ENCODE data around the gene IRGQ. TPM values are rescaled to one million over a fixed set of nuclear protein-coding genes. Genes with fewer than 3 reads are reported as not detected.
A peak's percentile ranks its signal among the peaks of the same experiment; 100 is the strongest.

Gene IRGQ
- total RNA-seq, 8 experiments from 2014 or later, result 17.2 to 46.5 (median 29.0) TPM

DNA sequence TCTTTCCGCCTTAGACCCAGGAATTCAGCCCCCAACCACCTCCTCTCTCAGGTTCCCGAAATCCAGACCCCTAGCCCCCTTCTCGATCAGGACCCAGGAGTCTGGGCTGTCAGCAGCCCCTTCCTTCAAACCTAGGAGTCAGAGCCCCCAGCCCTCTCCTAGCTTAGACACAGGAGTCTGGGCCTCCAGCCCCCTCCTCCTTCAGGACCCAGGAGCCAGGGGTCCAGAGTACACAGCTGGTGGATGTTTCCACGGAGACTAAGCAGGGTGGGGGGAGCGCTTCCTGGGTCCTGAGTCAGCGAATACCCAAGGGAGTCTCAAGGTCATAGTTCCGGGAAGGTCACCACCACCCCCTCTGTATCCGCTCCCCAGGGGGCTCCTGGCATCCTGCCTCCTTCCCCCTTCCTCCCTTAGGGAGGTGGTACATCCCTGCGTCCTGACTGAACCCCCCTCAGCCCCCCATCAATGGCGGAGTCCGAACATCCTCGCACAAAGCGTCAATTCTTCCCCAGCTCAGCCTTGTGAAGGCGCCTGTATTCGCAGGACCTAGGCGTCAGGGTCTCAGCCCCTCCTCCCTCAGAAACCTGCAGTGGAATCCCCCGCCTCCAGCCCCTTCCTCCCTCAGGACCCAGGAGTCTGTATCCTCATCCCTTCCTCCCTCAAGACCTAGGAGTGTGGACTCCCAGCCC lies 39.1 kb upstream of the IRGQ start:
- 3 to 31% (median 6%) methylated on average over 3 to 4 of the region's 17 CpGs; no CpG with 5 or more reads in 7 of the 10 experiments for WGBS, 10 experiments

DNA sequence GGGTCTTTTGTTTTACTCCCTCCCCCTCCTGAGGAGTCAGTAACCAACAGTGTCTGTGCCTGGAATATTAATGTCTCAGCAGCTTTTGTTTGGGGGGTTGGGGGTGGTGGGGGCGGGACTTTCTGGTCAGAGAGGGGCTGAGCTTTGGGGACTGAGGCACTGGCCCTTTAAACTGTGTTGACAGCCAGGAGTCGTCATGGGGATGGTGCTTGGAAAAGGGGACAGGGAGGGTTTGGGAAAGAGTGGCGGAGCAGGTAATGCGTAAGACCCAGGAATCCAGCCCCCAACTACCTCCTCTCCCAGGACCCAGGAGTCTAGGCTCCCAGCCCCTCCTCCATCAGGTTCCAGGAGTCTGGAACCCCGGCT lies 38.6 kb upstream of the IRGQ start:
- ATAC-seq (replicated peaks in 6 of 8), result peak in 6 of 8 experiments; percentile 14 to 47 (median 26)
- Histone ChIP-seq H3K4me1 (replicated peaks in 1 of 2) (peaks cover 32 to 36% of the 10 kb centered on the region in 2 donors), H3K4me3 (peak overlapping the region; percentile 29 to 42 (median 33)), H3K27ac (peak overlapping the region; percentile 89 to 92)
- in situ Hi-C loops (cut with MboI; ENCODE audit: low pct_unique_long_range_greater_than_20kb in 2 of 9, low sequenced_read_pairs in 9 of 9, unreplicated experiment in 9 of 9), result no loop called here
- 12 to 40% methylated on average over 1 to 3 of the region's 5 CpGs; no CpG with 5 or more reads in 8 of the 10 experiments for WGBS, 10 experiments

More for the DNA sequence above, 39.1 kb upstream of the IRGQ start:
- H3K4me3 ChIP-seq, result peak overlapping the region; percentile 29 to 42 (median 33)
- in situ Hi-C loops (cut with MboI; ENCODE audit: low pct_unique_long_range_greater_than_20kb in 2 of 9, low sequenced_read_pairs in 9 of 9, unreplicated experiment in 9 of 9), result no loop called here
- peaks cover 32 to 36% of the 10 kb centered on the region in 2 donors for H3K4me1 ChIP-seq (replicated peaks in 1 of 2)
- peak in 5 of 8 experiments; percentile 63 to 71 (median 69) for ATAC-seq (replicated peaks in 6 of 8)
- H3K27ac ChIP-seq, result peak overlapping the region; percentile 89 to 92

- in situ Hi-C loops (cut with MboI; ENCODE audit: low pct_unique_long_range_greater_than_20kb in 2 of 9, low sequenced_read_pairs in 9 of 9, unreplicated experiment in 9 of 9), result no loop called here
- WGBS, 10 experiments, result 0 to 100% (median 80%) methylated on average over 1 to 3 of the region's 5 CpGs; no CpG with 5 or more reads in 3 of the 10 experiments
- Histone ChIP-seq H3K4me3 (no peak overlapping the region), H3K4me1 (replicated peaks in 1 of 2) (peaks cover 32 to 36% of the 10 kb centered on the region in 2 donors), H3K27ac (peak overlapping the region in 1 of 2 donors; percentile 92)
- ATAC-seq (replicated peaks in 6 of 8), result no peak
Observed at GRCh38 chr19:43634068-43634467, 38.1 kb upstream of the IRGQ start.

GRCh38 chr19:43633520-43633919 lies 37.6 kb upstream of the IRGQ start:
- Histone ChIP-seq H3K4me3 (no peak overlapping the region), H3K4me1 (replicated peaks in 1 of 2) (peaks cover 30 to 33% of the 10 kb centered on the region in 2 donors), H3K27ac (peak overlapping the region in 1 of 2 donors; percentile 92)
- WGBS, 10 experiments, result 45 to 96% (median 85%) methylated on average over 2 to 4 of the region's 4 CpGs; no CpG with 5 or more reads in 1 of the 10 experiments
- in situ Hi-C loops (cut with MboI; ENCODE audit: low pct_unique_long_range_greater_than_20kb in 2 of 9, low sequenced_read_pairs in 9 of 9, unreplicated experiment in 9 of 9), result no loop called here
- ATAC-seq (replicated peaks in 6 of 8), result no peak

DNA sequence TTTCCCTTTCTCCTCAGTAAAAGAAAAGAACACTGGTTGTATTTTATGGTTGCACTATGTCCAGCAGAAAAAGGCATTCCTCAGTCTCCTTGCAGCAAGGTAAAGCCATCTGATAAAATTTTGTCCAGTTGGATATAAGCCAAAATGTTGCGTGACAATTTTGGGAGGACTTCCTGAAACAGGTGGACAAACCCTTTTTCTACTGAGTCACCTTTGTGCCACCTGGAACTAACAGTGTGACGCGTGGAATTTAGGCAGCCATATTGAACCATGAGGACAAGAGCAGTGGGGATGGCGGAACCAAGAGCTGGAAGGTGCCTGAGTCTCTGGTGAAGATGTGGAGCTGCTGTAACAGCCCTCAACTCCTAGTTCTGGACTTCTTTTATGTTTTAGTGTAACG lies 35.6 kb upstream of the IRGQ start:
- WGBS, 10 experiments, result 53 to 100% (median 93%) methylated on average over 1 to 5 of the region's 5 CpGs; no CpG with 5 or more reads in 1 of the 10 experiments
- no peak overlapping the region for H3K27ac ChIP-seq
- in situ Hi-C loops (cut with MboI; ENCODE audit: low pct_unique_long_range_greater_than_20kb in 2 of 9, low sequenced_read_pairs in 9 of 9, unreplicated experiment in 9 of 9), result no loop called here

DNA sequence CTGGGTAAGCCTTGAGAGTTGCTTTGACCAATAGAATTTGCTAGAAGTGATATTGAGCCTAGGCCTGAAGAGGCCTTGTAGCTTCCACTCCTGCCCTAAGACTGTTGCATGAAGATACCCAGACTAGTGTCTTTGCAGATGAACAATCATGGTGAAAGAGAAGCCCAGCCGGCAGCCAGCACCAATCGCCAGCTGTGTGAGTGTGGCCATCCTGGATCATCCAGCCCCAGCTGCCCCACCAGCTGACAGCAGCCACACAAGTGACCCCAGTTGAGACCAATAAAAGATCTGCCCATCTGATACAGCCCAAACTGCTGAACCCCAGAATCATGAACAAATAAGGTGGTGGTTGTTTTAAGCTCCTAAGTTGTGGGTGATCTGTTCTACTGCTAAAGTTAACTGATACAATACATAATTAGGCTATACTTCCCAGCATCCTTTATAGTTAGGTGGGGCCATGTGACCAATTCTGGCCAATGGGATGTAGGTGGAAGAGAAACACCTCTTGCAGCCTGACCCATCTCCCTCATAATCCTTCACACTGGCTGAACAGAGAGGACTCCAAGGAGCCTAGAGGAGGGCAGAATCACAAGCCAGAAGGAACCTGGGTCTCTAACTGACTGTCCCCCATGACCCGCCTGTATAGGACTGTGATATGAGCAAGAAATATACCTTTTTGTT lies 32.9 kb upstream of the IRGQ start:
- H3K4me3 ChIP-seq, result no peak overlapping the region
- in situ Hi-C loops (cut with MboI; ENCODE audit: low pct_unique_long_range_greater_than_20kb in 2 of 9, low sequenced_read_pairs in 9 of 9, unreplicated experiment in 9 of 9), result no loop called here
- peaks cover 0 to 2% of the 10 kb centered on the region in 2 donors for H3K4me1 ChIP-seq (replicated peaks in 1 of 2)
- no peak for ATAC-seq (replicated peaks in 6 of 8)
- no peak overlapping the region for H3K27ac ChIP-seq
- 67 to 100% (median 97%) methylated on average over 1 to 3 of the region's 3 CpGs; no CpG with 5 or more reads in 4 of the 10 experiments for WGBS, 10 experiments

More for the DNA sequence above, 35.6 kb upstream of the IRGQ start:
- no peak for ATAC-seq (replicated peaks in 6 of 8)
- H3K4me1 ChIP-seq (replicated peaks in 1 of 2), result peaks cover 15 to 18% of the 10 kb centered on the region in 2 donors
- H3K4me3 ChIP-seq, result no peak overlapping the region

DNA sequence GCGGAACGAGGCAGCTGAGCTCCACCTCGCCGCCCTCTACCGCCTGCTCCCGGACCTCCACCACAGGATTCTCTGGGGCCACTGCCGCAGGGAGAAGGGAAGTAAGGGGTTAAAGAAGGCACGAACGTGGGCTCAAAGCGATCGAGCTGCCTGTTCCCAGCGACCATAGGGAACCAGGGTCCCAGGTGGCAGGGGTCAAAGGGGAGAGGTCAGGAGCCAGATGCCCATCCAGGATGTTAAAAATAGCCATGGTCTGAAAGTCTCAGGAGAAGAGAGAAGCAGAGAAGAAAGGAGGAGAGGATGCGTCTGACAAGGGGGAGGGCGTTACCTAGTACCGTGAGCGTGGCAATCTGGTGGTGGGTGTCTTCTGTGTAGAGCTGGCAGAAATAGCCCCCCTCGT lies 30.9 kb upstream of the IRGQ start:
- Histone ChIP-seq H3K4me3 (no peak overlapping the region), H3K4me1 (replicated peaks in 1 of 2) (no peaks in the 10 kb centered on the region), H3K27ac (no peak overlapping the region)
- in situ Hi-C loops (cut with MboI; ENCODE audit: low pct_unique_long_range_greater_than_20kb in 2 of 9, low sequenced_read_pairs in 9 of 9, unreplicated experiment in 9 of 9), result no loop called here
- WGBS, 10 experiments, result 10 to 100% (median 21%) methylated on average over 1 to 8 of the region's 17 CpGs; no CpG with 5 or more reads in 5 of the 10 experiments
- ATAC-seq (replicated peaks in 6 of 8), result no peak

DNA sequence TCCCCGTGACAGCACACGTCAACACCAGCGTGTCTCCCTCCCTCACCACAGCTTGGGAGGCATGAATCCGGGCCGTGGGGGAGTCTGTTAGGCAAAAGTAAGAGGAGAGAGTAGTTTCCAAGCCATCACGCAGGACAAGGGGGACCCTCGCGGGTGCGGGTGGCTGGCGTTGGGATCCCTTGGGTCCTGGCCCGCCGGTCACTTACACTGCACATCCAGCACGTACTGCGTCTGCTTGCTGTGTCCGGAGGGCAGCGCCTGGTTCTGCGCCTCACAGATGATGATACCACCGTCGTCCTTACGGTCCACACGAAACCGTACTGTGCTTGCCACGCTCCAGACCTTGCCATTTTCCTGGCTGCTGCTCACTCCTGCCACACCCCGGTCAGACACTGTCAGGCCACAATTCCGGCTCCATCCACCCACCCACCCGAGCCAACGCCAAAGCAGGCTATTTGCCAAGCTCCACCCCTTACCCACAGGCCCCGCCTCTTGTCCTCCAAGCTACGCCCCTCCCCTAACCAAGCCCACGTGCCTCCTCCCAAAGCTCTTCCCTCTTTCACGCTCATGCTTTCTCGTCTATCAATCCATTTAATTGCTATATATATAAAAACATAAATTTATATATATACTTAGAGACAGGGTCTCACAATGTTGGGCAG lies 30.1 kb upstream of the IRGQ start:
- Histone ChIP-seq H3K4me3 (no peak overlapping the region), H3K27ac (no peak overlapping the region), H3K4me1 (replicated peaks in 1 of 2) (no peaks in the 10 kb centered on the region)
- peak in 7 of 8 experiments; percentile 35 to 74 (median 61) for ATAC-seq (replicated peaks in 6 of 8)
- 80 to 87% methylated on average over 1 to 9 of the region's 32 CpGs; no CpG with 5 or more reads in 8 of the 10 experiments for WGBS, 10 experiments
- in situ Hi-C loops (cut with MboI; ENCODE audit: low pct_unique_long_range_greater_than_20kb in 2 of 9, low sequenced_read_pairs in 9 of 9, unreplicated experiment in 9 of 9), result no loop called here

GRCh38 chr19:43624933-43625332 lies 29.0 kb upstream of the IRGQ start:
- Histone ChIP-seq H3K4me3 (no peak overlapping the region), H3K4me1 (replicated peaks in 1 of 2) (peaks cover 8 to 9% of the 10 kb centered on the region in 2 donors), H3K27ac (no peak overlapping the region)
- WGBS, 10 experiments, result 0 to 60% (median 19%) methylated on average over 1 to 7 of the region's 30 CpGs; no CpG with 5 or more reads in 6 of the 10 experiments
- in situ Hi-C loops (cut with MboI; ENCODE audit: low pct_unique_long_range_greater_than_20kb in 2 of 9, low sequenced_read_pairs in 9 of 9, unreplicated experiment in 9 of 9), result no loop called here
- ATAC-seq (replicated peaks in 6 of 8), result peak in 2 of 8 experiments; percentile 66 to 76

DNA sequence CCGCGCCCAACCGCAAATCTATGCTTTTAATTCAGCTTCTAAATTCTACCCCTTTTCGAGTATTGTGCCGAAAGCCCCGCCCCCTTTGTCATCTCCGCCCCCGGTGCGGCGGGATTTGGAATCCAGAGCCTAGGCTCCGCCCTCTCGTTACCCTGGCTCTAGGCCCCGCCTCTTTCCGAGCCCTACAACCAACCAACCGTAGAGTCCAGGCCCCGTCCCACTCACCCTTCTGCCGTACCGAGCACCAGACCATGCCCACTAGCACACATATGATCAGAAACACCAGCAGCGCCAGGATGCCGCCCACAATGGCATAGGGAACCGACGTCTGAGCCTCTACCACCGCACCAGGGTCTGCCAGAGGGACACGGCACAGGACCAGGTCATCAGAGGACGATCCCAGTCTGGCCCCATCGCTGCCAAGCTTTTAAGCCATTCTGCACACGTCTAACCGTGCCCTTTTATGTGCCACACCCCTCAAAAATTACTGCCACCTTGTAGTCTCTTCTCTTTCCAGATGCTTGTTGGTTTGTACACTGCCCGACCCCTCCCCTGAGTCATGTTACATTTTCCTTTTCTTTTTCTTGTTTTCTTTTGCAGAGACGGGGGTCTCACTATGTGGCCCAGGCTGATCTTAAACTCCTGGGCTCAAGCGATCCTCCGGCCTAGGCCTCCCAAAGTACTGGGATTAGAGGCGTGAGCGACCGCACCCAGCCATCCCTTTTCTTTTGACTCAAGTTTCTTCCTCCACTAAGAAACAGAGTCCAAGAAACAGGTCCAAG lies 28.1 kb upstream of the IRGQ start:
- H3K27ac ChIP-seq, result no peak overlapping the region
- in situ Hi-C loops (cut with MboI; ENCODE audit: low pct_unique_long_range_greater_than_20kb in 2 of 9, low sequenced_read_pairs in 9 of 9, unreplicated experiment in 9 of 9), result no loop called here
- peaks cover 8 to 9% of the 10 kb centered on the region in 2 donors for H3K4me1 ChIP-seq (replicated peaks in 1 of 2)
- H3K4me3 ChIP-seq, result no peak overlapping the region
- WGBS, 10 experiments, result 80 to 100% (median 94%) methylated on average over 1 to 19 of the region's 35 CpGs; no CpG with 5 or more reads in 2 of the 10 experiments
- ATAC-seq (replicated peaks in 6 of 8), result no peak

DNA sequence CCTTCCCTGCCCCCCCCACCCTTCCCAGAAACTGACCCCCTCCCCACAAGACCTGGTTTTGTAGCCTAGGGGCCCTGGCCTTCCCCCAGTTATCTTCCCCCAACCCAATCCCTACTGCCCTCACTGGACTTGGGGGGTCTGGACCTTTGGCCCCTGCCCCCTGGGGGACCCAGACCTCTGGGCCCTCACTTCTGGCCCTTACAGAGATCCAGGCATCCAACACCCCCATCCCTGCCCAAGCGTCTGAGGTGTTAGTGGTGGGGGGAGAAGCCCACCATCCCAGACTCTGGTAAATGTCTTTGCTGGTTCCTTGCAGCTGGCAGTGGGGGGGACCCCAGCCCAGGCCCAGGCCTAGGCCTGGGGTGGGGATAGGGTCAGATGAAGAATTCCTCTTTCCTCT lies 27.0 kb upstream of the IRGQ start:
- H3K4me1 ChIP-seq (replicated peaks in 1 of 2), result peaks cover 12 to 14% of the 10 kb centered on the region in 2 donors
- H3K4me3 ChIP-seq, result no peak overlapping the region
- 60% methylated on average over 1 of the region's 1 CpG; no CpG with 5 or more reads in 9 of the 10 experiments for WGBS, 10 experiments
- ATAC-seq (replicated peaks in 6 of 8), result no peak
- in situ Hi-C loops (cut with MboI; ENCODE audit: low pct_unique_long_range_greater_than_20kb in 2 of 9, low sequenced_read_pairs in 9 of 9, unreplicated experiment in 9 of 9), result no loop called here
- H3K27ac ChIP-seq, result no peak overlapping the region

DNA sequence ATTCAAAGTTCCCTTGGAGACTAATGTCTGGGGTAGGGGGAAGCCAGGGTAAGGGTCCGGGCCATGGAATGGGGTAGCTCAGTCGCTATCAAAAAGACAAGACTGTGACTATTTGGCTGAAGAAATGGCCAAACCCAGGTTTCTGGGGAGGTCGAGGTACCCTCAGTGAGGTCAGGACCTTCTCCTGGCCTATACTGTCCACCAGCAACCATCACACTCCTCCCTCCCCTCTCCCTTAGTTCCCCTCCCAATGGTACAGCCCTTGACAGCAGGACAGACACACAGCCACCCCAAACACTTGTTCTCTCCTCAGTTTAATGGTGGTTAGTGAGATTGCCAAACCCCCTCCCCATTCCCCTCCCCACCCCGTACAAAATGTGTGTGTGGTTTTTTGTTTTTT lies 26.1 kb upstream of the IRGQ start:
- Histone ChIP-seq H3K4me3 (no peak overlapping the region), H3K27ac (no peak overlapping the region), H3K4me1 (replicated peaks in 1 of 2) (peaks cover 12 to 14% of the 10 kb centered on the region in 2 donors)
- 100% methylated on average over 1 of the region's 4 CpGs; no CpG with 5 or more reads in 9 of the 10 experiments for WGBS, 10 experiments
- in situ Hi-C loops (cut with MboI; ENCODE audit: low pct_unique_long_range_greater_than_20kb in 2 of 9, low sequenced_read_pairs in 9 of 9, unreplicated experiment in 9 of 9), result no loop called here
- ATAC-seq (replicated peaks in 6 of 8), result no peak

Data from motor neuron (in vitro differentiated cells).